Activated effector memory CD4-positive, alpha-beta T cell treated with anti-CD3 and anti-CD28 coated beads, Interleukin-2, amount 50 U/mL, for 16 hours (primary cell): ENCODE measurements around the gene RAB38.

ENCODE experiments used
- DNase-seq: peaks from one replicate; pipeline ENCODE4 v3.0.0-alpha.2; 2020

The RAB38 gene

GRCh38 chr11:88174709-88175568, at the start of gene RAB38:
Gene RAB38 (minus strand): TSS chr11:88175443. CDS start chr11:88175384, 59 bp downstream.
- DNase-seq = peak; percentile 66

GRCh38 chr11:88213406-88213805, 38.2 kb upstream of the RAB38 start:
- no peak for DNase-seq

GRCh38 chr11:88212300-88212699, 37.1 kb upstream of the RAB38 start:
- no peak for DNase-seq

- no peak for DNase-seq
Observed at GRCh38 chr11:88208745-88209144, 33.5 kb upstream of the RAB38 start.

- no peak for DNase-seq
Observed at GRCh38 chr11:88206751-88207150, 31.5 kb upstream of the RAB38 start.

GRCh38 chr11:88204353-88204752, 29.1 kb upstream of the RAB38 start:
- no peak for DNase-seq

GRCh38 chr11:88203604-88204003, 28.4 kb upstream of the RAB38 start:
- DNase-seq = no peak

- DNase-seq = no peak
Observed at GRCh38 chr11:88202498-88202897, 27.3 kb upstream of the RAB38 start.

- no peak for DNase-seq
Observed at GRCh38 chr11:88196393-88196792, 21.1 kb upstream of the RAB38 start.

GRCh38 chr11:88195908-88196307, 20.7 kb upstream of the RAB38 start:
- no peak for DNase-seq

GRCh38 chr11:88194990-88195389, 19.7 kb upstream of the RAB38 start:
- no peak for DNase-seq

GRCh38 chr11:88193278-88193677, 18.0 kb upstream of the RAB38 start:
- DNase-seq = no peak

GRCh38 chr11:88188932-88189253, 13.7 kb upstream of the RAB38 start:
- DNase-seq = no peak

- DNase-seq = no peak
Observed at GRCh38 chr11:88188251-88188931, 13.1 kb upstream of the RAB38 start.

GRCh38 chr11:88183233-88183632, 8.0 kb upstream of the RAB38 start:
- DNase-seq = no peak

GRCh38 chr11:88181776-88182175, 6.5 kb upstream of the RAB38 start:
- no peak for DNase-seq

- no peak for DNase-seq
Observed at GRCh38 chr11:88179971-88180629, 4.9 kb upstream of the RAB38 start.

- no peak for DNase-seq
Observed at GRCh38 chr11:88179141-88179540, 3.9 kb upstream of the RAB38 start.

GRCh38 chr11:88178191-88178590, 2.9 kb upstream of the RAB38 start:
- DNase-seq = no peak

GRCh38 chr11:88175569-88176075, 379 bp upstream of the RAB38 start:
- no peak for DNase-seq

GRCh38 chr11:88173956-88174355, 1.3 kb downstream of the RAB38 start:
- no peak for DNase-seq

- no peak for DNase-seq
Observed at GRCh38 chr11:88171982-88172381, 3.3 kb downstream of the RAB38 start.

- no peak for DNase-seq
Observed at GRCh38 chr11:88170673-88171072, 4.6 kb downstream of the RAB38 start.

- DNase-seq = no peak
Observed at GRCh38 chr11:88169881-88170280, 5.4 kb downstream of the RAB38 start.
